Activated CD4-positive, alpha-beta T cell treated with anti-CD3 and anti-CD28 coated beads, Interleukin-2, amount 50 U/mL, for 16 hours (primary cell): Measurements from ENCODE around the gene DCLK1.
"Not testable (repeated sequence)": the region's sequence is repeated elsewhere in the genome, so short reads cannot be mapped to it uniquely, and the experiment has no call there.

Experiments used
- DNase-seq: peaks from one replicate; pipeline ENCODE4 v3.0.0-alpha.2; 2020

The DCLK1 gene

GRCh38 chr13:36130552-36131221 is 495 bp downstream of the DCLK1 start:
- no peak for DNase-seq

- DNase-seq, result no peak
These were observed 1.0 kb downstream of the DCLK1 start for GRCh38 chr13:36130193-36130551.

GRCh38 chr13:36129539-36129938 is 1.6 kb downstream of the DCLK1 start:
- DNase-seq, result no peak

GRCh38 chr13:36126491-36126890 is 4.7 kb downstream of the DCLK1 start:
- DNase-seq, result no peak

DNA sequence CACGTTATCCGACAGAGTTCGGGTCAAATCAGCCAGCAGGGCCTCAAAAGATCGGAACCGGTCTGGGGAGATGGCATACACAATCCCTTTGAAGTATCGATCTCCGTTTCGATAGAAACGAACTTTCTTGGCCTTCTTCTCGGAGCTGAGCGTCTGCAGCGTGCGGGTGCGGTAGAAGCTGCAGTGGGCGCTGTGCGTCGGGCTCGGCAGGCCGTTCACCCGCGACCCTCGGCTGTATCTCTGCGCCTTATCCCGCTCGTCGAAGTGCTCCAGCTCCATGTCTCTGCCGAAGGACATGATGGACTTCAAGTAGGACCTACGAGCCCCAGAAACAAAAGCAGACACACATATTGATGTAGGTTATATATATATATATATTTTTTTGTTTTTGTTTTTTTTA is 5.3 kb downstream of the DCLK1 start:
- no peak for DNase-seq

GRCh38 chr13:36124236-36124822 is 6.9 kb downstream of the DCLK1 start:
- DNase-seq, result no peak

DNA sequence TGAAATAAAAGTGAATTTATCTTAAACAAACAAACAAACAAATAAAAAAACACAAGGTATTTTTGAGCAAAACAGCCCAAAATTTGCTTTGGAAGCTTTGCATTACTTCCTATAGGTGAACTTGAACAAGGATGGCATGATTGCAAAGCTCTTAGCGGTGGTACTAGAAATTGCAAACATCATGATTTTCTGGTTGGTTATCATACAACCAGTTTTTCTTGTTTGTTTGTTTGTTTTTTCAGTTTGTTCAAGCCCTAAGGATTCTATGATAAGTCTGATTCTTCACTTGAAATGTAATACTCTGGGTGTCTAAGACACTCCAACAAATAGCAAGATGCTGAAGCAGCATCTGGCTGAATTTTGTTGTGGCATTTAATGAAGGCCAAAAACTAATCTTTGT is 15.9 kb downstream of the DCLK1 start:
- no peak for DNase-seq

DNA sequence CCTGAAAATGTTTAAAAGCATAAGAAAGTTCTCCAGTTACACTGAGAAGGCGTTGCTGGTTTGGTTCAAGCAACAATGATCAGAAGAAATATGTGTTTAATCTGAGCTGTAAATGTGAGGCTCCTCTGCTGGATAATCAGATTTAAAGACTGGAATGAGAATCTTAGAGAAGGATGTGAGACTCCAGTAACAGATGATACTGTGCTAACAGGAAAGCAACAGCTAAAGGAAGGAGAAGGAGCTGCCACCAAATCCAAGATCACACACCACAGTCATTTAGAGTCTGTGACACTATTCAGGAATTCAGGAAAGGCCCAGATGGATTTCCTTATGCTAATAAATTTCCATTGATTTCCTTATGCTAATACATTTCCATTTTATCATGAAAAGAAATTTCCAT is 16.9 kb downstream of the DCLK1 start:
- no peak for DNase-seq

GRCh38 chr13:36108954-36109353 is 22.2 kb downstream of the DCLK1 start:
- no peak for DNase-seq

DNA sequence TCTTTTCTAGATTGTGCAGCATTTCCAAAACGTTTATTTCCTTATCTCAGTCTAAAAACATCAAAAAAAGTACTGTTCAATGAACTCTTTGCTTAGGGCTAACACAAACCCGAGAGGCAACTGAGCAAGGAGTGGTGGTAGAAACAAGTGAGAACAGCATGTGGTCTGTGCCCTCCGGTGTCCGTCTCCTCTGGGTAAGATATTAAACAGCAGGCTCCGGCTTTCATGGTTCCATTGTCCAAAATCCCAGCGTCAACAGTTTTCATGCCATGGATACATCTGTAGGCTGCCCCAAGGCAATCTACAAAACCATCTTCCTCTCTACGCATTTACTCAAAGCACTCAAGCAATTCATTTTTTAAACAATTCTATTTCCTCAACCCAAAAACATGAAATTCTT is 22.8 kb downstream of the DCLK1 start:
- DNase-seq, result no peak

GRCh38 chr13:36107521-36107920 is 23.7 kb downstream of the DCLK1 start:
- DNase-seq, result no peak

DNA sequence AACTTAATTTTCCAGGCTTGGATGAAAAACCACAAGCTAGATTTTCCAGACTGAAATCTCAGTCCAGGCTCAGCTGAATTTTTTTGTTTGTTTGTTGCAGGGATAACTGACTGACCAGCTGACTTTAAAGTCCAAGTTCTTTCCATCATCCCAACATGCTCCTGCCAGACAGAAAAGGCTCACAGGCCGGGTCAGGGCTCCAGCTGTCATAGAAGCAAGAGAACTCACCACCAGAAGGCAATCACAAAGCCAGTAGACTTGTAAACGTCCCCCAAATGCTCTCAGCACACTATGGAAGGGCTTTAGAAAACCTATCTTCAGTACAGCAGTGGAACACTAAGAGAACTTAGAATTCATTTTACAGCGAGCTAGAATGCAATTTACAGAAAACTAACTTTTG is 25.5 kb downstream of the DCLK1 start:
- no peak for DNase-seq

DNA sequence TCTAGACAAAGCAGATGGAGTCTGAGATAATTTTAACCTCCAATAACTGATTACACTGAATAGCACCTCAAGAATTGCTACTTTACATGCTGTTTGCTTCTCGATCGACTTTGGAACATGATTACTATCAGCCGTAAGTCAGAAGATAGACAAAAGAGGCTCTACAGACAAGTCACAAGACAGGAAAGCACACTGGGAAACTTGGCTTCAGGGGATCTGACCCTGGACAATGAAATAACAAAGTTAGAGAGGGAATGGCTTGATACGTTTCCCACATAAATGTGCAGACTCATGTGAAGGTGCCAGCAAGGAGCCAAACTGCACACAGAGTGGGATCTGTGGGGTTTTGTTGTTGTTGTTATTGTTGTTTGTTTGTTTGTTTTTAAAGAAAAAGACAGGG is 28.5 kb downstream of the DCLK1 start:
- DNase-seq, result no peak

GRCh38 chr13:36101907-36102306 is 29.3 kb downstream of the DCLK1 start:
- not testable (repeated sequence) for DNase-seq

- DNase-seq, result no peak
These were observed 30.0 kb downstream of the DCLK1 start for GRCh38 chr13:36101157-36101556.

DNA sequence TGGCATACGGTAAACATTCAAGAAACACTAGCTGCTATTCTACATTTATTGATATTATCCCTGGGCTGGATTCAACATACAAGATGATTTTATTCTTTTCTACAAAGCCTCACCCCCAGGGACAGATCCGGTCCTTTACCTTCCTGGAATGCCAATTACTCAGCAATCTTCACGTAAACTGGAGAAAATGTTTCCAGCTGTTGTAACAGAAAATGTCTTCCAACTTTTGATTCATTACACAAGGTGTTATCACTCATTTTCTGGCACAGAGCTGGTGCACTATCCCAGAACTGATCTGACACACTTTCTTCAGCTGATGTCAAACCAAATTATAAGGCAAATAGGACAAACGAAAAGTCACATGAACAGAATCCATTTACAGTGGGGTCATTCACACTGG is 33.1 kb downstream of the DCLK1 start:
- no peak for DNase-seq

- DNase-seq, result no peak
These were observed 34.4 kb downstream of the DCLK1 start for GRCh38 chr13:36096461-36097416.

DNA sequence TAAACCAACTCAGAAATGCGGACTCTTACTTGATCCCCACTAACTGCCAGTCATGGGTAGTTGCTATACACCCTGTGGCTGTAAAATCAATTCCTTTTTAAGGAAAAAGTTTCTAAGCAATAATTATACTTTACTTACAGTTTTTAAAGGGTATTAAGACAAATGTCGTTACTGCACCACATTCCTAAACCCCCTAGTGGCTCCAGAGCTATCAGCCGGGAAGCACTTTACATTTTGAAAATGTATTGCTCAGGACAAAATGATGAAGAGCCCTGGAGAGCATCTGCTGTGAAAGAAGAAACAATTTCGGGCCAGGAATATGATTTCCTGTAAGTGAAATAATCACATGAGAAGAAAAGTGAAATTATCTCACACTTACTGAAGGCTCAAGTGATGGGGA is 36.7 kb downstream of the DCLK1 start:
- DNase-seq, result no peak

GRCh38 chr13:36090592-36090991 is 40.6 kb downstream of the DCLK1 start:
- DNase-seq, result no peak

- no peak for DNase-seq
These were observed 42.0 kb downstream of the DCLK1 start for GRCh38 chr13:36089130-36089647.

GRCh38 chr13:36088463-36088862 is 42.7 kb downstream of the DCLK1 start:
- DNase-seq, result no peak

- no peak for DNase-seq
These were observed 43.2 kb downstream of the DCLK1 start for GRCh38 chr13:36088001-36088400.

DNA sequence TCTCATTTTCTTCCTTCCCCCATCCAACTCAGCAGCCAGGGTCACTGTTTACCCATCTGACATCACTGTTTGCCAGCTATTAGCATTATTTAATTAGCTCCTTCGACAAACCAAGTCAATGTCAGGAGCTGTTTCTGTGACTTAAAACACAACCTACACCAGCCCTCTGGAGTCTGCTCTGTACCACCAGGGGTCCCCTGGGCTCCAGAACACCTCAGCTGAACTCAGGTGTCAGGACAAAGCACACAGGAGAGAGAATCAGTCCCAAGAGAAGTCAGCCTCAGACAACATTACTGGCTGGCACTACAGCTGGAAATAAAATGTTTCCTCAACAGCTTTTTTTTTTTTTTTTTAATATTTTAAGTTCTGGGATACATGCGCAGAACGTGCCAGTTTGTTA is 45.1 kb downstream of the DCLK1 start:
- DNase-seq, result no peak

GRCh38 chr13:36084131-36084530 is 47.1 kb downstream of the DCLK1 start:
- no peak for DNase-seq
